CD14-positive monocyte (primary cell): ENCODE data around the gene PTGS1. TPM values are rescaled to one million over a fixed set of nuclear protein-coding genes. Genes with fewer than 3 reads are reported as not detected.

Experiments used
- DNase-seq, 3 donors: peaks; one replicate each; pipeline ENCODE4 v3.0.0-alpha.2; 2011 to 2022
- H2AFZ ChIP-seq: 2 replicates; pipeline ENCODE4 v1.6.0; 2012; ENCODE audit warnings: mild to moderate bottlenecking, low read depth, low read length, inconsistent platforms; ENCODE audit not compliant: insufficient read depth, poor library complexity, severe bottlenecking
- H3K27ac ChIP-seq, 2 donors: 1 replicate in 1 of 2; 2 replicates in 1 of 2; pipeline ENCODE4 v1.5.1; 2012 to 2013; ENCODE audit warnings: low read length in 2 of 2, control low read depth in 1 of 2, inconsistent platforms in 1 of 2, low read depth in 1 of 2, mild to moderate bottlenecking in 1 of 2
- H3K27me3 ChIP-seq, 2 donors: one replicate each; pipeline versions ENCODE4 v1.6.0 to v1.6.1; 2011 to 2013; ENCODE audit warnings: low read length in 2 of 2; ENCODE audit not compliant: control insufficient read depth in 2 of 2, insufficient read depth in 2 of 2
- H3K36me3 ChIP-seq, 2 donors: replicated peaks in 1 of 2; 1 replicate in 1 of 2; 2 replicates in 1 of 2; pipeline versions ENCODE4 v1.5.1 to v1.6.1; 2012 to 2013; ENCODE audit warnings: low read length in 2 of 2, control low read depth in 1 of 2, inconsistent platforms in 1 of 2, mild to moderate bottlenecking in 1 of 2; ENCODE audit not compliant: insufficient read depth in 2 of 2, control insufficient read depth in 1 of 2
- H3K4me1 ChIP-seq, 2 donors: 1 replicate in 1 of 2; 2 replicates in 1 of 2; pipeline versions ENCODE4 v1.5.1 to v1.6.1; 2012 to 2013; ENCODE audit warnings: low read length in 2 of 2, control low read depth in 1 of 2, inconsistent platforms in 1 of 2, mild to moderate bottlenecking in 1 of 2, moderate library complexity in 1 of 2; ENCODE audit not compliant: insufficient read depth in 2 of 2, control insufficient read depth in 1 of 2
- H3K4me2 ChIP-seq: replicated peaks from 2 replicates; pipeline ENCODE3; 2012; ENCODE audit warnings: low read length, moderate library complexity, mild to moderate bottlenecking; ENCODE audit not compliant: poor library complexity, severe bottlenecking; ENCODE audit errors: extremely low read depth
- H3K4me3 ChIP-seq, 3 experiments: fragments of 200-600 bp in 1 of 3; sonication (generic) in 1 of 3; replicated peaks in 1 of 3; 1 replicate in 2 of 3; 2 replicates in 1 of 3; pipeline ENCODE4 v1.5.1; 2011 to 2013; ENCODE audit warnings: low read length in 3 of 3, mild to moderate bottlenecking in 3 of 3, control low read depth in 2 of 3, low read depth in 2 of 3, inconsistent platforms in 1 of 3, moderate library complexity in 1 of 3
- H3K79me2 ChIP-seq: 2 replicates; pipeline ENCODE4 v1.6.0; 2012; ENCODE audit warnings: mild to moderate bottlenecking, control low read depth, inconsistent platforms, low read length, moderate library complexity; ENCODE audit not compliant: insufficient read depth
- H3K9ac ChIP-seq: 2 replicates; pipeline ENCODE4 v1.6.0; 2017; ENCODE audit warnings: low read length, mild to moderate bottlenecking; ENCODE audit not compliant: insufficient read depth, poor library complexity, severe bottlenecking
- H3K9me3 ChIP-seq, 2 donors: replicated peaks in 1 of 2; 1 replicate in 1 of 2; 2 replicates in 1 of 2; pipeline versions ENCODE4 v1.5.1 to v1.6.1; 2012 to 2013; ENCODE audit warnings: low read length in 2 of 2, control low read depth in 1 of 2; ENCODE audit not compliant: control insufficient read depth in 1 of 2, insufficient read depth in 1 of 2
- H4K20me1 ChIP-seq: 2 replicates; pipeline ENCODE4 v1.6.0; 2012; ENCODE audit warnings: mild to moderate bottlenecking, low read length, control low read depth, moderate library complexity; ENCODE audit not compliant: insufficient read depth
- H3K27ac Mint-ChIP-seq, 7 donors: one replicate each; pipeline ENCODE4 v1.8.0; 2020; ENCODE audit warnings: mild to moderate bottlenecking in 7 of 7, mixed read lengths in 7 of 7, moderate library complexity in 6 of 7, inconsistent platforms in 2 of 7
- H3K27me3 Mint-ChIP-seq, 3 donors: one replicate each; pipeline ENCODE4 v1.8.0; 2021 to 2022; ENCODE audit warnings: low read depth in 3 of 3, mild to moderate bottlenecking in 3 of 3, mixed read lengths in 3 of 3, moderate library complexity in 3 of 3, inconsistent platforms in 1 of 3
- H3K36me3 Mint-ChIP-seq, 2 donors: one replicate each; pipeline ENCODE4 v1.8.0; 2020; ENCODE audit warnings: mixed read lengths in 2 of 2, inconsistent platforms in 1 of 2, mild to moderate bottlenecking in 1 of 2
- H3K4me1 Mint-ChIP-seq: one replicate; pipeline ENCODE4 v1.8.0; 2020; ENCODE audit warnings: mild to moderate bottlenecking, mixed read lengths
- H3K4me3 Mint-ChIP-seq, 2 donors: one replicate each; pipeline ENCODE4 v1.8.0; 2020; ENCODE audit warnings: mild to moderate bottlenecking in 2 of 2, mixed read lengths in 2 of 2, moderate library complexity in 1 of 2
- H3K9me3 Mint-ChIP-seq, 7 donors: one replicate each; pipeline ENCODE4 v1.8.0; 2020 to 2022; ENCODE audit warnings: mixed read lengths in 7 of 7, mild to moderate bottlenecking in 6 of 7, moderate library complexity in 6 of 7, inconsistent platforms in 2 of 7
- CTCF ChIP-seq: fragments of 200-600 bp; IDR thresholded peaks from one replicate; pipeline ENCODE4 v1.8.0; 2022; ENCODE audit warnings: antibody characterized with exemption, mild to moderate bottlenecking
- WGBS: methylation state at CpG from one replicate; pipeline ENCODE4 v1.1.5; 2013; ENCODE audit warnings: missing lambda C conversion rate; ENCODE audit not compliant: insufficient coverage; 5-methylcytosine and 5-hydroxymethylcytosine counted together
- intact Hi-C, 2 donors: fragments of 100-400 bp; cut with micrococcal nuclease; formaldehyde crosslinking; loops; one replicate each; pipeline versions ENCODE4 v1.15.0 to v1.15.1; 2023
- polyA plus RNA-seq, 3 donors: library from polyadenylated mRNA; depleted of rRNA in 1 of 3; unstranded in 2 of 3; stranded (reverse) in 1 of 3; fragments of 300-500 nt in 2 of 3; fragments of >200 nt in 1 of 3; fragmentation: Illumina TruSeq in 2 of 3; gene quantifications; 1 replicate in 2 of 3; 2 replicates in 1 of 3; pipeline ENCODE4 v1.2.3, GENCODE V29; 2012 to 2021

PTGS1 gene
- polyA plus RNA-seq, 3 donors = 17.9 to 27.8 (median 20.5) TPM

DNA sequence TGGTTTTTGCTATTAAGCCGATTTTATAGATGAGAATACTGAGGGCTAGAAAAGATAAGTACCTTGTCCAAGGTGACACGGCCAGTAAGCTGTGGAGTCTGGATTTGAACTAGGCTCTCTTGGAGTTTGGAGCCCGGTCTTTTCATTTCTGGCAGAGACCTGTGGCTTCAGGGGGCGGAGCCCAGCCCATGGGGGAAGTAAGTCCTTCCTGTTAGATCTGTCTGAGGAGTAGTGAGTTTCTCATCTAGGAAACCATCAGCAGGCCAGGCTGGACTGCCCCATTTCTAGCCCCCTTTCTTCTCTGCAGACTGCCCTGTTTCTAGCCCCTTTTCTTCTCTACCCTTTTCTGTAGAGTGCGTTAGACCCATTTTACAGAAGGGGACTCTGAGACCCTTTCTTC, 521 bp upstream of the PTGS1 start:
- Histone ChIP-seq H3K9me3 (no peaks in the 10 kb centered on the region), H3K4me2 (peak overlapping the region; percentile 94), H3K4me1 (peaks cover 31 to 38% of the 10 kb centered on the region in 2 donors), H4K20me1 (peaks cover 6% of the 10 kb centered on the region), H3K27me3 (no peaks in the 10 kb centered on the region), H3K36me3 (no peaks in the 10 kb centered on the region), H3K9ac (peak overlapping the region; percentile 80), H2AFZ (peak overlapping the region; percentile 89), H3K4me3 (peak overlapping the region; percentile 77 to 95 (median 87)), H3K27ac (peak overlapping the region; percentile 78 to 94), H3K79me2 (no peaks in the 10 kb centered on the region)
- intact Hi-C loops = loop anchor here in 1 of 2 donors (10.0 kb wide), 1 partner anchor 84 kb away; no protein-coding TSS in a partner anchor
- peaks cover 12% of the 10 kb centered on the region in 2 donors for H3K36me3 Mint-ChIP-seq
- peaks cover 43% of the 10 kb centered on the region for H3K4me1 Mint-ChIP-seq
- H3K27ac Mint-ChIP-seq = peak overlapping the region; percentile 84 to 95 (median 92)
- no peak for TF ChIP-seq CTCF
- peak; percentile 52 to 69 (median 60) for DNase-seq
- 33% methylated on average over 3 of the region's 5 CpGs for WGBS
- peaks cover 0 to 3% (median 3%) of the 10 kb centered on the region in 7 donors for H3K9me3 Mint-ChIP-seq
- H3K27me3 Mint-ChIP-seq = peaks cover 0 to 7% (median 1%) of the 10 kb centered on the region in 3 donors
- H3K4me3 Mint-ChIP-seq = peak overlapping the region; percentile 85 to 94

GRCh38 chr9:122371846-122372245, 1.0 kb downstream of the PTGS1 start:
- Histone ChIP-seq H3K4me3 (peak overlapping the region in 2 of 3 experiments; percentile 87 to 95), H3K4me1 (peaks cover 44 to 54% of the 10 kb centered on the region in 2 donors), H3K79me2 (no peaks in the 10 kb centered on the region), H3K36me3 (no peaks in the 10 kb centered on the region), H3K9me3 (no peaks in the 10 kb centered on the region), H3K27me3 (no peaks in the 10 kb centered on the region), H2AFZ (peak overlapping the region; percentile 89), H4K20me1 (peaks cover 22% of the 10 kb centered on the region), H3K9ac (peak overlapping the region; percentile 80), H3K4me2 (peak overlapping the region; percentile 94), H3K27ac (no peak overlapping the region)
- WGBS = 90% methylated on average over 1 of the region's 8 CpGs
- no peak for TF ChIP-seq CTCF
- Mint-ChIP-seq H3K4me3 (peak overlapping the region; percentile 85 to 94), H3K36me3 (peaks cover 12% of the 10 kb centered on the region in 2 donors), H3K27me3 (peaks cover 1 to 7% (median 3%) of the 10 kb centered on the region in 3 donors), H3K27ac (peak overlapping the region in 2 of 7 donors; percentile 84 to 95), H3K9me3 (peaks cover 0 to 5% (median 3%) of the 10 kb centered on the region in 7 donors), H3K4me1 (peaks cover 56% of the 10 kb centered on the region)
- intact Hi-C loops = loop anchor here in 1 of 2 donors (10.0 kb wide), 1 partner anchor 83 kb away; no protein-coding TSS in a partner anchor
- no peak for DNase-seq
